ENCODE data around the gene KPNA2. TPM values are rescaled to one million over a fixed set of nuclear protein-coding genes. Genes with fewer than 3 reads are reported as not detected.
"Not testable (repeated sequence)": the region's sequence is repeated elsewhere in the genome, so short reads cannot be mapped to it uniquely, and the experiment has no call there.

Gene KPNA2
- total and polyA plus RNA-seq, 4 donors = 5.8 to 20.9 (median 15.4) TPM

GRCh38 chr17:68048996-68049395 is 13.5 kb downstream of the KPNA2 start:
- no peak overlapping the region for H3K27ac ChIP-seq (ENCODE audit: low read depth in 1 of 2, low read length in 2 of 2)
- no peaks in the 10 kb centered on the region for H3K9me3 ChIP-seq (ENCODE audit: control insufficient read depth, low read length)
- H3K36me3 ChIP-seq (ENCODE audit: control insufficient read depth in 1 of 2, insufficient read depth in 2 of 2, low read length in 1 of 2) = peaks cover 0 to 2% of the 10 kb centered on the region in 2 donors
- no peak for ATAC-seq (ENCODE audit: low FRiP score)
- H3K27me3 ChIP-seq (ENCODE audit: control insufficient read depth in 1 of 2, insufficient read depth in 2 of 2, low read length in 1 of 2) = no peaks in the 10 kb centered on the region
- H3K4me3 ChIP-seq (ENCODE audit: low read length in 2 of 2) = no peak overlapping the region
- intact Hi-C loops (cut with DNase I) = no loop called here
- no peaks in the 10 kb centered on the region for H3K4me1 ChIP-seq (ENCODE audit: control insufficient read depth in 1 of 2, insufficient read depth in 2 of 2, low read length in 2 of 2)
- DNase-seq = no peak
- WGBS, 2 donors = 98% methylated on average over 2 of the region's 2 CpGs

- H3K9me3 ChIP-seq (ENCODE audit: control insufficient read depth, low read length); H3K36me3 ChIP-seq (ENCODE audit: control insufficient read depth in 1 of 2, insufficient read depth in 2 of 2, low read length in 1 of 2); DNase-seq; H3K27ac ChIP-seq (ENCODE audit: low read depth in 1 of 2, low read length in 2 of 2); H3K4me3 ChIP-seq (ENCODE audit: low read length in 2 of 2); H3K27me3 ChIP-seq (ENCODE audit: control insufficient read depth in 1 of 2, insufficient read depth in 2 of 2, low read length in 1 of 2); ATAC-seq (ENCODE audit: low FRiP score); H3K4me1 ChIP-seq (ENCODE audit: control insufficient read depth in 1 of 2, insufficient read depth in 2 of 2, low read length in 2 of 2); intact Hi-C loops (cut with DNase I): not testable (repeated sequence)
- 81 to 82% methylated on average over 4 of the region's 4 CpGs for WGBS, 2 donors
Measured at GRCh38 chr17:68049812-68050437, 14.4 kb downstream of the KPNA2 start.

GRCh38 chr17:68051321-68052312 is 16.1 kb downstream of the KPNA2 start:
- DNase-seq; ATAC-seq (ENCODE audit: low FRiP score); H3K4me1 ChIP-seq (ENCODE audit: control insufficient read depth in 1 of 2, insufficient read depth in 2 of 2, low read length in 2 of 2); H3K27ac ChIP-seq (ENCODE audit: low read depth in 1 of 2, low read length in 2 of 2); H3K4me3 ChIP-seq (ENCODE audit: low read length in 2 of 2); H3K36me3 ChIP-seq (ENCODE audit: control insufficient read depth in 1 of 2, insufficient read depth in 2 of 2, low read length in 1 of 2); intact Hi-C loops (cut with DNase I); H3K27me3 ChIP-seq (ENCODE audit: control insufficient read depth in 1 of 2, insufficient read depth in 2 of 2, low read length in 1 of 2); H3K9me3 ChIP-seq (ENCODE audit: control insufficient read depth, low read length): not testable (repeated sequence)
- 97 to 99% methylated on average over 55 to 57 of the region's 57 CpGs for WGBS, 2 donors

GRCh38 chr17:68052810-68053209 is 17.3 kb downstream of the KPNA2 start:
- H3K4me3 ChIP-seq (ENCODE audit: low read length in 2 of 2) = no peak overlapping the region
- ATAC-seq (ENCODE audit: low FRiP score) (peak; percentile 27), DNase-seq (no peak)
- 94 to 95% methylated on average over 14 of the region's 14 CpGs for WGBS, 2 donors
- H3K4me1 ChIP-seq (ENCODE audit: control insufficient read depth in 1 of 2, insufficient read depth in 2 of 2, low read length in 2 of 2) = peaks cover 0 to 3% of the 10 kb centered on the region in 2 donors
- no peaks in the 10 kb centered on the region for H3K9me3 ChIP-seq (ENCODE audit: control insufficient read depth, low read length)
- no peaks in the 10 kb centered on the region for H3K36me3 ChIP-seq (ENCODE audit: control insufficient read depth in 1 of 2, insufficient read depth in 2 of 2, low read length in 1 of 2)
- no peaks in the 10 kb centered on the region for H3K27me3 ChIP-seq (ENCODE audit: control insufficient read depth in 1 of 2, insufficient read depth in 2 of 2, low read length in 1 of 2)
- no peak overlapping the region for H3K27ac ChIP-seq (ENCODE audit: low read depth in 1 of 2, low read length in 2 of 2)
- intact Hi-C loops (cut with DNase I) = no loop called here

- Histone ChIP-seq H3K27me3 (ENCODE audit: control insufficient read depth in 1 of 2, insufficient read depth in 2 of 2, low read length in 1 of 2) (no peaks in the 10 kb centered on the region), H3K9me3 (ENCODE audit: control insufficient read depth, low read length) (no peaks in the 10 kb centered on the region), H3K27ac (ENCODE audit: low read depth in 1 of 2, low read length in 2 of 2) (no peak overlapping the region), H3K4me3 (ENCODE audit: low read length in 2 of 2) (no peak overlapping the region), H3K4me1 (ENCODE audit: control insufficient read depth in 1 of 2, insufficient read depth in 2 of 2, low read length in 2 of 2) (peaks cover 0 to 3% of the 10 kb centered on the region in 2 donors), H3K36me3 (ENCODE audit: control insufficient read depth in 1 of 2, insufficient read depth in 2 of 2, low read length in 1 of 2) (no peaks in the 10 kb centered on the region)
- WGBS, 2 donors = 77 to 79% methylated on average over 9 of the region's 9 CpGs
- intact Hi-C loops (cut with DNase I) = no loop called here
- peak; percentile 80 for ATAC-seq (ENCODE audit: low FRiP score)
- DNase-seq = peak in 1 of 2 donors; percentile 51
Measured at GRCh38 chr17:68053231-68054013, 17.9 kb downstream of the KPNA2 start.

- peak in 1 of 2 donors; percentile 59 for DNase-seq
- WGBS, 2 donors = 9% methylated on average over 11 of the region's 11 CpGs
- Histone ChIP-seq H3K4me3 (ENCODE audit: low read length in 2 of 2) (no peak overlapping the region), H3K27ac (ENCODE audit: low read depth in 1 of 2, low read length in 2 of 2) (no peak overlapping the region), H3K27me3 (ENCODE audit: control insufficient read depth in 1 of 2, insufficient read depth in 2 of 2, low read length in 1 of 2) (no peaks in the 10 kb centered on the region), H3K4me1 (ENCODE audit: control insufficient read depth in 1 of 2, insufficient read depth in 2 of 2, low read length in 2 of 2) (peaks cover 0 to 3% of the 10 kb centered on the region in 2 donors), H3K36me3 (ENCODE audit: control insufficient read depth in 1 of 2, insufficient read depth in 2 of 2, low read length in 1 of 2) (no peaks in the 10 kb centered on the region), H3K9me3 (ENCODE audit: control insufficient read depth, low read length) (no peaks in the 10 kb centered on the region)
- intact Hi-C loops (cut with DNase I) = no loop called here
- ATAC-seq (ENCODE audit: low FRiP score) = peak; percentile 62
Measured at GRCh38 chr17:68054296-68054900, 18.9 kb downstream of the KPNA2 start.

- Histone ChIP-seq H3K9me3 (ENCODE audit: control insufficient read depth, low read length) (no peaks in the 10 kb centered on the region), H3K4me3 (ENCODE audit: low read length in 2 of 2) (no peak overlapping the region), H3K27me3 (ENCODE audit: control insufficient read depth in 1 of 2, insufficient read depth in 2 of 2, low read length in 1 of 2) (no peaks in the 10 kb centered on the region), H3K27ac (ENCODE audit: low read depth in 1 of 2, low read length in 2 of 2) (no peak overlapping the region), H3K4me1 (ENCODE audit: control insufficient read depth in 1 of 2, insufficient read depth in 2 of 2, low read length in 2 of 2) (peaks cover 0 to 3% of the 10 kb centered on the region in 2 donors), H3K36me3 (ENCODE audit: control insufficient read depth in 1 of 2, insufficient read depth in 2 of 2, low read length in 1 of 2) (no peaks in the 10 kb centered on the region)
- no peak for ATAC-seq (ENCODE audit: low FRiP score)
- DNase-seq = no peak
- intact Hi-C loops (cut with DNase I) = no loop called here
- 49 to 61% methylated on average over 4 of the region's 4 CpGs for WGBS, 2 donors
Measured at GRCh38 chr17:68057531-68057952, 22.0 kb downstream of the KPNA2 start.

- intact Hi-C loops (cut with DNase I) = no loop called here
- WGBS, 2 donors = 89 to 96% methylated on average over 2 of the region's 2 CpGs
Measured at GRCh38 chr17:68060336-68060735, 24.8 kb downstream of the KPNA2 start.

More at GRCh38 chr17:68060336-68060735, 24.8 kb downstream of the KPNA2 start:
- no peak overlapping the region for H3K4me3 ChIP-seq (ENCODE audit: low read length in 2 of 2)
- no peak overlapping the region for H3K27ac ChIP-seq (ENCODE audit: low read depth in 1 of 2, low read length in 2 of 2)
- H3K9me3 ChIP-seq (ENCODE audit: control insufficient read depth, low read length) = no peaks in the 10 kb centered on the region
- no peak for ATAC-seq (ENCODE audit: low FRiP score)
- no peaks in the 10 kb centered on the region for H3K27me3 ChIP-seq (ENCODE audit: control insufficient read depth in 1 of 2, insufficient read depth in 2 of 2, low read length in 1 of 2)
- no peak for DNase-seq
- no peaks in the 10 kb centered on the region for H3K4me1 ChIP-seq (ENCODE audit: control insufficient read depth in 1 of 2, insufficient read depth in 2 of 2, low read length in 2 of 2)
- no peaks in the 10 kb centered on the region for H3K36me3 ChIP-seq (ENCODE audit: control insufficient read depth in 1 of 2, insufficient read depth in 2 of 2, low read length in 1 of 2)

Measured in aorta (tissue), 5 donors.